Heart right ventricle (tissue), 16 donors: ENCODE measurements around the gene SUPT4H1. TPM values are rescaled to one million over a fixed set of nuclear protein-coding genes. Genes with fewer than 3 reads are reported as not detected.

Experiments used
- ATAC-seq, 8 donors: fragments of 200-7000 bp; cut with Tn5 transposase; one replicate each; pipeline ENCODE4 v1.9.1; 2020; ENCODE audit warnings: mild to moderate bottlenecking in 8 of 8, moderate library complexity in 8 of 8, moderate number of reproducible peaks in 1 of 8
- DNase-seq, 2 donors: peaks; one replicate each; pipeline ENCODE4 v3.0.0-alpha.2; 2020
- H3K27ac ChIP-seq, 10 donors: fragments of 200-600 bp; sonication (generic) in 2 of 10; one replicate each; pipeline versions ENCODE4 v1.5.0 to v1.8.0; 2020 to 2022; ENCODE audit warnings: mild to moderate bottlenecking in 3 of 10
- H3K27me3 ChIP-seq, 7 donors: fragments of 200-600 bp; one replicate each; pipeline ENCODE4 v1.8.0; 2021 to 2022; ENCODE audit warnings: mild to moderate bottlenecking in 2 of 7
- H3K36me3 ChIP-seq, 9 donors: fragments of 200-600 bp; sonication (generic) in 1 of 9; one replicate each; pipeline versions ENCODE4 v1.5.0 to v1.8.0; 2020 to 2022; ENCODE audit warnings: mild to moderate bottlenecking in 2 of 9
- H3K4me1 ChIP-seq, 9 donors: fragments of 200-600 bp; sonication (generic) in 1 of 9; one replicate each; pipeline versions ENCODE4 v1.5.0 to v1.8.0; 2020 to 2022; ENCODE audit warnings: mild to moderate bottlenecking in 4 of 9
- H3K4me3 ChIP-seq, 10 donors: fragments of 200-600 bp; sonication (generic) in 2 of 10; one replicate each; pipeline versions ENCODE4 v1.5.0 to v1.8.0; 2020 to 2022; ENCODE audit warnings: mild to moderate bottlenecking in 7 of 10, moderate library complexity in 2 of 10
- H3K9me3 ChIP-seq, 11 donors: fragments of 200-600 bp in 10 of 11; sonication (generic) in 2 of 11; one replicate each; pipeline versions ENCODE4 v1.5.0 to v1.8.0; 2013 to 2022; ENCODE audit warnings: mild to moderate bottlenecking in 2 of 11, control low read depth in 1 of 11, moderate library complexity in 1 of 11
- CTCF ChIP-seq, 9 donors: fragments of 200-600 bp; sonication (generic) in 2 of 9; IDR thresholded peaks; one replicate each; pipeline versions ENCODE4 v1.5.0 to v1.8.0; 2021 to 2022; ENCODE audit warnings: antibody characterized with exemption in 9 of 9, mild to moderate bottlenecking in 5 of 9, moderate library complexity in 1 of 9
- WGBS, 2 donors: extraction: QIAGEN DNeasy Blood & Tissue Kit; methylation state at CpG; one replicate each; pipeline ENCODE4 v1.1.7; 2013; ENCODE audit warnings: inconsistent platforms in 1 of 2; 5-methylcytosine and 5-hydroxymethylcytosine counted together
- intact Hi-C, 10 donors: fragments of 100-400 bp; cut with DNase I; formaldehyde crosslinking; loops; one replicate each; pipeline versions ENCODE4 v1.11.1 to v1.14.2; 2022
- polyA plus RNA-seq, 2 donors: library from polyadenylated mRNA; stranded (reverse); fragments of 200-250 nt; gene quantifications; one replicate each; pipeline ENCODE4 v1.2.3, GENCODE V29; 2013
- total RNA-seq, 10 donors: library from RNA; stranded (reverse); fragmentation: NEBNext Ultra II Directional in 3 of 10; extraction: Animal tissue kit (Norgen Biotek cat#: 25700) in 3 of 10; gene quantifications; one replicate each; pipeline versions ENCODE4 v1.2.1 to v1.2.4, GENCODE V29; 2021 to 2023
- donor health status: Arrhythmogenic right ventricular cardiomyopathy.
- donor health status: ischemic (EF 13 %, LVEDD 7.1; RV severe dilation, severe dysfunction).
- donor health status: healthy with polysubstance abuse.
- donor health status: DM: no; HTN: yes; CAD: no.
- donor health status: DM: no; HTN: no; CAD: no.
- donor health status: ischemic (EF 25% LVEDD 6.9; RV normal size, moderate dysfunction).
- donor health status: ischemic (EF 25% LVEDD 5.7; RV mildly dilated, moderate dysfunction).
- donor health status: healthy.
- donor health status: DM: yes; HTN: yes; CAD: no.
- donor health status: Ischemic cardiomyopathy.
- donor health status: ischemic (EF 35%, LVEDD 5.7; RV mildly dilated, moderate dysfunction).
- donor health status: nonischemic (EF 11% LVEDD 7.7; RV severe dilation, severe dysfunction).
- donor health status: DM: yes; HTN: yes; CAD: no.
- donor health status: PGD.
- donor health status: ischemic (EF 29% LVEDD 5.4; RV normal size, mild dysfunction).
- donor health status: nonischemic (EF 23%, LVEDD 6.1; RV moderate dilation, normal function).

Gene SUPT4H1
- total and polyA plus RNA-seq, 12 donors = 38.0 to 95.0 (median 59.8) TPM

- no peak overlapping the region for H3K27ac ChIP-seq
- ATAC-seq (no peak), DNase-seq (no peak)
- intact Hi-C loops = no loop called here
- TF ChIP-seq CTCF (IDR thresholded peaks at IDR 0.05) = no peak
- peaks cover 0 to 52% (median 0%) of the 10 kb centered on the region in 7 donors for H3K27me3 ChIP-seq
- H3K4me1 ChIP-seq = peaks cover 0 to 14% (median 0%) of the 10 kb centered on the region in 9 donors
- no peak overlapping the region for H3K4me3 ChIP-seq
- 79 to 86% methylated on average over 3 of the region's 3 CpGs for WGBS, 2 donors
- H3K9me3 ChIP-seq = no peaks in the 10 kb centered on the region
- no peaks in the 10 kb centered on the region for H3K36me3 ChIP-seq
These were observed 34.7 kb upstream of the SUPT4H1 start for GRCh38 chr17:58386708-58387107.

GRCh38 chr17:58385359-58385899, 33.4 kb upstream of the SUPT4H1 start:
- 58 to 62% methylated on average over 4 of the region's 4 CpGs for WGBS, 2 donors
- TF ChIP-seq CTCF (IDR thresholded peaks at IDR 0.05) = no peak
- H3K36me3 ChIP-seq = no peaks in the 10 kb centered on the region
- H3K27ac ChIP-seq = no peak overlapping the region
- peaks cover 0 to 41% (median 0%) of the 10 kb centered on the region in 7 donors for H3K27me3 ChIP-seq
- H3K4me3 ChIP-seq = no peak overlapping the region
- DNase-seq (no peak), ATAC-seq (no peak)
- H3K9me3 ChIP-seq = no peaks in the 10 kb centered on the region
- peaks cover 0 to 14% (median 0%) of the 10 kb centered on the region in 9 donors for H3K4me1 ChIP-seq
- intact Hi-C loops = no loop called here

GRCh38 chr17:58384897-58385296, 32.9 kb upstream of the SUPT4H1 start:
- WGBS, 2 donors = 83 to 84% methylated on average over 3 of the region's 3 CpGs
- DNase-seq = no peak
- Histone ChIP-seq H3K27ac (no peak overlapping the region), H3K9me3 (no peaks in the 10 kb centered on the region), H3K4me3 (no peak overlapping the region), H3K4me1 (peaks cover 0 to 14% (median 0%) of the 10 kb centered on the region in 9 donors), H3K27me3 (peaks cover 0 to 41% (median 0%) of the 10 kb centered on the region in 7 donors), H3K36me3 (no peaks in the 10 kb centered on the region)
- intact Hi-C loops = no loop called here
- ATAC-seq = no peak
- no peak for TF ChIP-seq CTCF (IDR thresholded peaks at IDR 0.05)

DNA sequence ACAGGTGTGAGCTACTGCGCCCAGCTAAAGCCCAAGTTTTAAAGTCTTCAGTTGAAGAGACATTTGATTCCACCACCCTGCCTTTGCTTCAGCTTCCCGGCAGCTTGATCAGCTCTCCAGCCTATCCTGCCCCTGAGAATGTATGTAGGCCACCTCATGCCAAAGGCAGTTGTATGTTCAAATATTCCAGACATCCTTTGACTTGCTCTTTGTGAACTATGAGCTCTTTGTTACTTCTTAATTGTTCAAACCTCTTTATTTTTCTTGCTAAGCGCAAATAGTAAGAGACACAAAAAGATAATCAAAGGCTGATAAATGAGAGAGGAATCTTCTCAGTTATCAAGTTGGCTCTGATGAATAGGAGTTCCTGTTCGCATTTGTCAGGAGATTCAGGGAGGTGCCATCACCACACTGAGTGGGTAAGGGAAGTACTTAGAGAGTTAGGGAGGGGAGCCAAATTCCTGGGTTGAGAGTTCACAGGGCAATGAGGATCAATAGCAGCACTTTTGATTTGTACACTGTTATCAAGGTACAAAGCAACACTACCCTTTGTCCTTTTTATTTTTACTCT, 32.0 kb upstream of the SUPT4H1 start:
- 64 to 70% methylated on average over 4 of the region's 4 CpGs for WGBS, 2 donors
- intact Hi-C loops = no loop called here
- Histone ChIP-seq H3K36me3 (no peaks in the 10 kb centered on the region), H3K27ac (no peak overlapping the region), H3K4me3 (no peak overlapping the region), H3K27me3 (peaks cover 0 to 35% (median 0%) of the 10 kb centered on the region in 7 donors), H3K4me1 (peaks cover 0 to 14% (median 0%) of the 10 kb centered on the region in 9 donors), H3K9me3 (no peaks in the 10 kb centered on the region)
- DNase-seq (no peak), ATAC-seq (no peak)
- no peak for TF ChIP-seq CTCF (IDR thresholded peaks at IDR 0.05)
